HG02798 (cell line): ENCODE data around the gene STRA8.
A peak's percentile ranks its signal among the peaks of the same experiment; 100 is the strongest.
"Not testable (repeated sequence)": the region's sequence is repeated elsewhere in the genome, so short reads cannot be mapped to it uniquely, and the experiment has no call there.

Experiments used
- ATAC-seq: cut with Tn5 transposase; IDR thresholded peaks from one replicate; pipeline ENCODE4 v1.9.1; 2021; ENCODE audit warnings: mild to moderate bottlenecking; ENCODE audit not compliant: unreplicated experiment, poor library complexity

The STRA8 gene

GRCh38 chr7:135201350-135201749, 32.3 kb upstream of the STRA8 start:
- no peak for ATAC-seq

GRCh38 chr7:135204341-135204749, 29.3 kb upstream of the STRA8 start:
- no peak for ATAC-seq

GRCh38 chr7:135204876-135205275, 28.8 kb upstream of the STRA8 start:
- ATAC-seq = no peak

- ATAC-seq = no peak
These were observed 27.8 kb upstream of the STRA8 start for GRCh38 chr7:135205850-135206249.

GRCh38 chr7:135206941-135207391, 26.7 kb upstream of the STRA8 start:
- peak; percentile 19 for ATAC-seq

- peak; percentile 18 for ATAC-seq
These were observed 26.1 kb upstream of the STRA8 start for GRCh38 chr7:135207406-135208101.

- no peak for ATAC-seq
These were observed 25.4 kb upstream of the STRA8 start for GRCh38 chr7:135208102-135208793.

- no peak for ATAC-seq
These were observed 24.3 kb upstream of the STRA8 start for GRCh38 chr7:135209225-135209834.

GRCh38 chr7:135210888-135211178, 22.8 kb upstream of the STRA8 start:
- ATAC-seq = no peak

- peak; percentile 90 for ATAC-seq
These were observed 22.3 kb upstream of the STRA8 start, which contains the start of gene WDR91 for GRCh38 chr7:135211179-135211945. TSS of gene WDR91 (minus strand) at chr7:135211526. CDS start at chr7:135211502, 24 bp downstream.

- ATAC-seq = not testable (repeated sequence)
These were observed 21.5 kb upstream of the STRA8 start for GRCh38 chr7:135211946-135212685.

GRCh38 chr7:135213831-135214230, 19.8 kb upstream of the STRA8 start:
- no peak for ATAC-seq

GRCh38 chr7:135215180-135215579, 18.5 kb upstream of the STRA8 start:
- ATAC-seq = no peak

GRCh38 chr7:135215698-135216097, 17.9 kb upstream of the STRA8 start:
- ATAC-seq = no peak

GRCh38 chr7:135217645-135218509, 15.8 kb upstream of the STRA8 start:
- no peak for ATAC-seq

GRCh38 chr7:135224027-135224426, 9.6 kb upstream of the STRA8 start:
- no peak for ATAC-seq

- no peak for ATAC-seq
These were observed 2.0 kb upstream of the STRA8 start for GRCh38 chr7:135231686-135232085.

GRCh38 chr7:135232087-135232486, 1.6 kb upstream of the STRA8 start:
- no peak for ATAC-seq

- no peak for ATAC-seq
These were observed 918 bp upstream of the STRA8 start for GRCh38 chr7:135232720-135233119.
